Lower leg skin (tissue), 4 donors: ENCODE data around the gene ZNF451. TPM values are rescaled to one million over a fixed set of nuclear protein-coding genes. Genes with fewer than 3 reads are reported as not detected.

Experiments
- DNase-seq, 2 donors: peaks; one replicate each; pipeline ENCODE4 v3.0.0-alpha.2; 2019; ENCODE audit warnings: low spot score in 2 of 2
- H3K4me3 ChIP-seq: fragments of 200-600 bp; sonication (generic); 2 replicates; pipeline ENCODE4 v1.5.1; 2017; ENCODE audit warnings: mild to moderate bottlenecking, low read depth; ENCODE audit not compliant: poor library complexity, severe bottlenecking
- CTCF ChIP-seq, 3 donors: fragments of 450-650 bp; IDR thresholded peaks; one replicate each; pipeline ENCODE4 v1.5.1; 2016; ENCODE audit warnings: antibody characterized with exemption in 3 of 3, mild to moderate bottlenecking in 3 of 3, moderate library complexity in 2 of 3
- POLR2A ChIP-seq, 2 donors: fragments of 450-650 bp; IDR thresholded peaks; one replicate each; pipeline ENCODE4 v1.6.1; 2016 to 2017; ENCODE audit warnings: antibody characterized with exemption in 2 of 2, mild to moderate bottlenecking in 1 of 2, moderate library complexity in 1 of 2
- WGBS, 2 donors: methylation state at CpG; one replicate each; pipeline ENCODE4 v1.1.5; 2018; 5-methylcytosine and 5-hydroxymethylcytosine counted together
- intact Hi-C: fragments of 100-400 bp; cut with DNase I; formaldehyde crosslinking; loops from one replicate; pipeline ENCODE4 v1.15.0; 2023; ENCODE audit warnings: low total_unique reads
- total RNA-seq, 4 donors: library from RNA; depleted of rRNA; stranded (reverse); fragments of >200 nt; gene quantifications; one replicate each; pipeline ENCODE4 v1.1.0, GENCODE V29; 2016

ZNF451 gene
- total RNA-seq, 4 donors from 2014 or later, result 36.8 to 68.9 (median 49.7) TPM

- no peak for DNase-seq
- TF ChIP-seq POLR2A (IDR thresholded peaks at IDR 0.05) (no peak), CTCF (IDR thresholded peaks at IDR 0.05) (no peak)
- WGBS, 2 donors, result 100% methylated on average over 1 of the region's 1 CpG
- H3K4me3 ChIP-seq, result no peak overlapping the region
- intact Hi-C loops, result no loop called here
Observed at GRCh38 chr6:57106990-57107389, 17.0 kb downstream of the ZNF451 start.

GRCh38 chr6:57108691-57109090, 18.7 kb downstream of the ZNF451 start:
- intact Hi-C loops, result no loop called here
- no peak for DNase-seq
- no peak overlapping the region for H3K4me3 ChIP-seq
- no peak for TF ChIP-seq CTCF (IDR thresholded peaks at IDR 0.05)
- no peak for TF ChIP-seq POLR2A (IDR thresholded peaks at IDR 0.05)
- 62 to 71% methylated on average over 1 of the region's 1 CpG for whole genome bisulfite sequencing, 2 donors

GRCh38 chr6:57109880-57110279, 19.9 kb downstream of the ZNF451 start:
- intact Hi-C loops, result loop anchor here (10.0 kb wide), 1 partner anchor 65 kb away; the partner anchor contains the start of gene KIAA1586
- TF ChIP-seq POLR2A (IDR thresholded peaks at IDR 0.05) (no peak), CTCF (IDR thresholded peaks at IDR 0.05) (no peak)
- no peak for DNase-seq
- H3K4me3 ChIP-seq, result no peak overlapping the region

- no peak overlapping the region for H3K4me3 ChIP-seq
- DNase-seq, result no peak
- WGBS, 2 donors, result 95 to 96% methylated on average over 6 of the region's 6 CpGs
- intact Hi-C loops, result loop anchor here (10.0 kb wide), 1 partner anchor 68 kb away; the partner anchor contains the start of gene KIAA1586
- no peak for TF ChIP-seq POLR2A (IDR thresholded peaks at IDR 0.05)
- no peak for TF ChIP-seq CTCF (IDR thresholded peaks at IDR 0.05)
Observed at GRCh38 chr6:57113105-57113504, 23.1 kb downstream of the ZNF451 start.

GRCh38 chr6:57116776-57117175, 26.8 kb downstream of the ZNF451 start:
- WGBS, 2 donors, result 56 to 92% methylated on average over 1 of the region's 1 CpG
- intact Hi-C loops, result loop anchor here (10.0 kb wide), 1 partner anchor 72 kb away; the partner anchor contains the start of gene KIAA1586
- DNase-seq, result no peak
- TF ChIP-seq CTCF (IDR thresholded peaks at IDR 0.05) (no peak), POLR2A (IDR thresholded peaks at IDR 0.05) (no peak)
- H3K4me3 ChIP-seq, result no peak overlapping the region

GRCh38 chr6:57117796-57118195, 27.8 kb downstream of the ZNF451 start:
- no peak for DNase-seq

More at GRCh38 chr6:57117796-57118195, 27.8 kb downstream of the ZNF451 start:
- 76 to 86% methylated on average over 2 of the region's 2 CpGs for WGBS, 2 donors
- intact Hi-C loops, result loop anchor here (1.0 to 10.0 kb wide), 2 partner anchors 13 to 73 kb away; partner anchors contain the start of gene KIAA1586
- no peak for TF ChIP-seq POLR2A (IDR thresholded peaks at IDR 0.05)
- TF ChIP-seq CTCF (IDR thresholded peaks at IDR 0.05), result no peak
- H3K4me3 ChIP-seq, result no peak overlapping the region
